ENCODE data around the gene CPM. TPM values are rescaled to one million over a fixed set of nuclear protein-coding genes. Genes with fewer than 3 reads are reported as not detected.

CPM gene
- total and polyA plus RNA-seq, 10 of the 15 experiments (the other 5 are each of a cell fraction or from before 2014, with no cell fraction given): 0.06 to 1.7 (median 0.41) TPM

GRCh38 chr12:68894276-68894855 lies 38.6 kb downstream of the CPM start:
- Histone ChIP-seq H2AFZ (ENCODE audit: control insufficient read depth, low read depth, low read length) (no peak overlapping the region), H3K36me3 (ENCODE audit: control insufficient read depth in 2 of 2, insufficient read depth in 2 of 2, low read length in 1 of 2) (no peaks in the 10 kb centered on the region), H3K4me3 (no peak overlapping the region), H4K20me1 (ENCODE audit: control insufficient read depth, insufficient read depth) (no peaks in the 10 kb centered on the region), H3K79me2 (ENCODE audit: control insufficient read depth, insufficient read depth, low read length) (no peaks in the 10 kb centered on the region), H3K27ac (ENCODE audit: control insufficient read depth, insufficient read depth) (no peak overlapping the region), H3K9ac (ENCODE audit: control insufficient read depth, insufficient read depth, low read length) (no peak overlapping the region), H3K27me3 (replicated peaks in 1 of 2; ENCODE audit: control insufficient read depth in 2 of 2, insufficient read depth in 2 of 2, low read length in 1 of 2) (no peaks in the 10 kb centered on the region), H3K9me3 (replicated peaks; ENCODE audit: control insufficient read depth, insufficient read depth, low read length) (no peaks in the 10 kb centered on the region), H3K4me2 (ENCODE audit: control insufficient read depth, insufficient read depth) (no peak overlapping the region), H3K4me1 (ENCODE audit: control insufficient read depth, insufficient read depth, low read length) (no peaks in the 10 kb centered on the region)
- FAIRE-seq: no peak
- TF ChIP-seq, protein P1, sequence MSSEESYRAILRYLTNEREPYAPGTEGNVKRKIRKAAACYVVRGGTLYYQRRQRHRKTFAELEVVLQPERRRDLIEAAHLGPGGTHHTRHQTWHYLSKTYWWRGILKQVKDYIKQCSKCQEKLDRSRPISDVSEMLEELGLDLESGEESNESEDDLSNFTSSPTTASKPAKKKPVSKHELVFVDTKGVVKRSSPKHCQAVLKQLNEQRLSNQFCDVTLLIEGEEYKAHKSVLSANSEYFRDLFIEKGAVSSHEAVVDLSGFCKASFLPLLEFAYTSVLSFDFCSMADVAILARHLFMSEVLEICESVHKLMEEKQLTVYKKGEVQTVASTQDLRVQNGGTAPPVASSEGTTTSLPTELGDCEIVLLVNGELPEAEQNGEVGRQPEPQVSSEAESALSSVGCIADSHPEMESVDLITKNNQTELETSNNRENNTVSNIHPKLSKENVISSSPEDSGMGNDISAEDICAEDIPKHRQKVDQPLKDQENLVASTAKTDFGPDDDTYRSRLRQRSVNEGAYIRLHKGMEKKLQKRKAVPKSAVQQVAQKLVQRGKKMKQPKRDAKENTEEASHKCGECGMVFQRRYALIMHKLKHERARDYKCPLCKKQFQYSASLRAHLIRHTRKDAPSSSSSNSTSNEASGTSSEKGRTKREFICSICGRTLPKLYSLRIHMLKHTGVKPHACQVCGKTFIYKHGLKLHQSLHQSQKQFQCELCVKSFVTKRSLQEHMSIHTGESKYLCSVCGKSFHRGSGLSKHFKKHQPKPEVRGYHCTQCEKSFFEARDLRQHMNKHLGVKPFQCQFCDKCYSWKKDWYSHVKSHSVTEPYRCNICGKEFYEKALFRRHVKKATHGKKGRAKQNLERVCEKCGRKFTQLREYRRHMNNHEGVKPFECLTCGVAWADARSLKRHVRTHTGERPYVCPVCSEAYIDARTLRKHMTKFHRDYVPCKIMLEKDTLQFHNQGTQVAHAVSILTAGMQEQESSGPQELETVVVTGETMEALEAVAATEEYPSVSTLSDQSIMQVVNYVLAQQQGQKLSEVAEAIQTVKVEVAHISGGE (CRISPR knock-in tag; IDR thresholded peaks at IDR 0.05): no peak
- TF ChIP-seq GATAD2B (conservative IDR thresholded peaks at IDR 0.05; ENCODE audit: low read depth) (no peak), MTA3 (IDR thresholded peaks at IDR 0.05; ENCODE audit: borderline replicate concordance, low read length) (no peak), STAT1 (conservative IDR thresholded peaks at IDR 0.05) (no peak), EP300 (IDR thresholded peaks at IDR 0.05; ENCODE audit: borderline replicate concordance in 1 of 2, control insufficient read depth in 1 of 2, low read depth in 2 of 2, low read length in 2 of 2) (no peak)
- BruUV-seq (replicated peaks): no TSS peak
- no peak for ATAC-seq
- ChIA-PET RAD21 (ENCODE audit: unreplicated experiment) (no interaction called here), SMC1A (ENCODE audit: uncharacterized antibody, unreplicated experiment) (no interaction called here), CTCF (no interaction called here), POLR2A (no interaction called here)
- no peak for DNase-seq (ENCODE audit: low read depth, low spot score)
- 58% methylated on average over 7 of the region's 7 CpGs for WGBS (ENCODE audit: insufficient coverage, insufficient replicate concordance, low lambda C conversion rate, missing lambda C conversion rate)
- in situ Hi-C loops (cut with MboI) (no loop called here), intact Hi-C loops (cut with micrococcal nuclease; ENCODE audit: unreplicated experiment) (no loop called here)

Measured in GM12878 (cell line).